Measurements from ENCODE around the gene ZNF592. TPM values are rescaled to one million over a fixed set of nuclear protein-coding genes. Genes with fewer than 3 reads are reported as not detected.

ZNF592 gene
- total and polyA plus RNA-seq, 2 donors: 5.9 to 9.7 TPM

DNA sequence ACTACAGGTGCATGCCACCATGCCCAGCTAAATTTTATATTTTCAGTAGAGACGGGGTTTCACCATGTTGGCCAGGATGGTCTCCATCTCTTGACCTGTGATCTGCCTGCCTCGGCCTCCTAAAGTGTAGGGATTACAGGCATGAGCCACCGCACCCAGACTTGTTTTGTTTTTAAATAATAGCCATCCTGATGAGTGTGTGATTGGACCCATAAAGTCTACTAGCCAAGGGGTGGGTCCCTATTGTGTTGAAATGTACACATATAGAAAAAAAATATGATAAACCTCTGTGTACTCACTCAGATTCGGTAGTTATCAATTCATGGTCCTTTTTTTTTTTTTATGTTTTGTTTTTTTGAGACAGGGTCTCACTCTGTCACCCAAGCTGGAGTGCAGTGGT, 17.3 kb downstream of the ZNF592 start:
- no peak overlapping the region for H3K27ac ChIP-seq (ENCODE audit: low read depth in 1 of 2, low read length in 1 of 2)
- WGBS: 97% methylated on average over 4 of the region's 4 CpGs
- no peak for DNase-seq (ENCODE audit: low read depth in 6 of 9, low spot score in 9 of 9)
- no peaks in the 10 kb centered on the region for H3K9me3 ChIP-seq (ENCODE audit: control insufficient read depth in 2 of 2, insufficient read depth in 1 of 2, low read length in 1 of 2)
- peaks cover 15 to 22% of the 10 kb centered on the region in 2 donors for H3K4me1 ChIP-seq (ENCODE audit: control insufficient read depth in 2 of 2, insufficient read depth in 2 of 2, low read length in 2 of 2)
- peaks cover 46 to 48% of the 10 kb centered on the region in 2 donors for H3K36me3 ChIP-seq (ENCODE audit: control insufficient read depth in 2 of 2, insufficient read depth in 2 of 2, low read length in 1 of 2)
- no peak overlapping the region for H3K4me3 ChIP-seq (ENCODE audit: low read length in 2 of 2)
- H3K27me3 ChIP-seq (ENCODE audit: control insufficient read depth in 2 of 2, insufficient read depth in 1 of 2, low read length in 1 of 2): no peaks in the 10 kb centered on the region

DNA sequence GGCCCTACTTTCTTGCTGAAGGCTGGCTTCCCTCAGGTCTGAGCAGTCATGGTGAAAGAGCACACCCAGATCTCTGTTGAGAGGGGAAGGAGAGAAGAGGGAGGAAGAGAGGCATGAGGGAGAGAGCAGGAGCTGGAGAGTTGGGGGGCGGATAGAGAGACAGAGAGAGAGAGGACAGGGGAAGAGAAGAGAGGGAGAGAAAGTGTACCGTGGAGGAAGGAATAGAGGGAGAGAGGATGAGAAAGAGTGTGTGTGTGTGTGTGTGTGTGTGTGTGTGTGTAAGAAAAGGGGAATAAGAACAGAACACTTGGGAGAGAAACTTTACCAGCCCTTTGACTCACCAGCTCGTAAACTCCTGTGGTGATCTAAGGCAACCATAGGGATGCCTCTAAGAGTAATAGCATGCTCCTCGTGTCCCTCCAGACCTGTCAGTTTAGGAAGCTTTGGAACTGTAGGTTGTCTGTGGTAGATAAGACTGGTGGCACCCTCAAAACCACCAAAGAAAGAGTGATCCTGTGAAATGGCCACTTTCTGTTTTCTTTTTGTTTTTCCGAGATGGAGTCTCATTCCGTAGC, 18.2 kb downstream of the ZNF592 start:
- 95% methylated on average over 6 of the region's 6 CpGs for WGBS
- no peak overlapping the region for H3K27ac ChIP-seq (ENCODE audit: low read depth in 1 of 2, low read length in 1 of 2)
- DNase-seq (ENCODE audit: low read depth in 6 of 9, low spot score in 9 of 9): no peak
- H3K27me3 ChIP-seq (ENCODE audit: control insufficient read depth in 2 of 2, insufficient read depth in 1 of 2, low read length in 1 of 2): no peaks in the 10 kb centered on the region
- no peaks in the 10 kb centered on the region for H3K9me3 ChIP-seq (ENCODE audit: control insufficient read depth in 2 of 2, insufficient read depth in 1 of 2, low read length in 1 of 2)
- peaks cover 54% of the 10 kb centered on the region in 2 donors for H3K36me3 ChIP-seq (ENCODE audit: control insufficient read depth in 2 of 2, insufficient read depth in 2 of 2, low read length in 1 of 2)
- peaks cover 6 to 13% of the 10 kb centered on the region in 2 donors for H3K4me1 ChIP-seq (ENCODE audit: control insufficient read depth in 2 of 2, insufficient read depth in 2 of 2, low read length in 2 of 2)
- no peak overlapping the region for H3K4me3 ChIP-seq (ENCODE audit: low read length in 2 of 2)

DNA sequence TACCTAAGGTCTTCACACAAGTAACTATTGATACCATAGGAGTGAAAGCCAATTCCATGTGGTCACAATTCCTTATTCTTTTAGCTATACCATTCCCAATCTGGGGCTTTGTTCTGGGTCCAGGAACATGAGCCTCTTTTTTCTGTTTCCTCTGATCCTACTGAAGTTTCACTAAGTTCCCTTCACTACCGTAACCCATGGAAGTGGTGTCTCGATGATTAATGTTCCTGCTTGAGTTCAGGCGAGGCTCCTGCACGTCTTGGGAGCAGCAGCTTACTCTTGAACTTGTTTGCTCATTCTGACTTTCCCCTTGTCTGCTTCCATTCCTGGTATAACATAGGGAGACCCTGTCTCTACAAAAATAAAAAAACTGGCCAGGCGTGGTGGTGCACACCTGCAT, 23.6 kb downstream of the ZNF592 start:
- Histone ChIP-seq H3K36me3 (ENCODE audit: control insufficient read depth in 2 of 2, insufficient read depth in 2 of 2, low read length in 1 of 2) (peaks cover 38 to 44% of the 10 kb centered on the region in 2 donors), H3K4me3 (ENCODE audit: low read length in 2 of 2) (no peak overlapping the region), H3K27me3 (ENCODE audit: control insufficient read depth in 2 of 2, insufficient read depth in 1 of 2, low read length in 1 of 2) (no peaks in the 10 kb centered on the region), H3K27ac (ENCODE audit: low read depth in 1 of 2, low read length in 1 of 2) (no peak overlapping the region), H3K9me3 (ENCODE audit: control insufficient read depth in 2 of 2, insufficient read depth in 1 of 2, low read length in 1 of 2) (no peaks in the 10 kb centered on the region), H3K4me1 (ENCODE audit: control insufficient read depth in 2 of 2, insufficient read depth in 2 of 2, low read length in 2 of 2) (no peaks in the 10 kb centered on the region)
- no peak for DNase-seq (ENCODE audit: low read depth in 6 of 9, low spot score in 9 of 9)
- 94% methylated on average over 5 of the region's 5 CpGs for WGBS

DNA sequence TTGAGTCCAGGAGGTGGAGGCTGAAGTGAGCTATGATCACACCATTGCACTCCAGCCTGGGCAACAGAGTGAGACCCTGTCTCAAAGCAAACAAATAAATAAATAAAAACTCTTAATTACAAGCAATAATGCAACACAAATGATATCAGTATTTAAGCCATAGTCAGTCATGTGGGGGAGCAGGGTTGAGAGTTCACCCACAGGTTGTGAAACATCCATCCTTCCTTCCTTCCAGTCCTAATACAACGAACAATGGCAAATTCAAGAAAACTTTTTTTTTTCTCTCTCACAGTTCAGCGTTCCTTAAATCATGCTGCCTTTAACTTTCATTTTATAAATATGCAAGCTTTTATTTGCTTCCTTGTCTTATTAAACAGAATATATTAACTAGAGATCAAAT, 24.1 kb downstream of the ZNF592 start:
- whole genome bisulfite sequencing: 80% methylated on average over 2 of the region's 2 CpGs
- H3K36me3 ChIP-seq (ENCODE audit: control insufficient read depth in 2 of 2, insufficient read depth in 2 of 2, low read length in 1 of 2): peaks cover 34 to 40% of the 10 kb centered on the region in 2 donors

DNA sequence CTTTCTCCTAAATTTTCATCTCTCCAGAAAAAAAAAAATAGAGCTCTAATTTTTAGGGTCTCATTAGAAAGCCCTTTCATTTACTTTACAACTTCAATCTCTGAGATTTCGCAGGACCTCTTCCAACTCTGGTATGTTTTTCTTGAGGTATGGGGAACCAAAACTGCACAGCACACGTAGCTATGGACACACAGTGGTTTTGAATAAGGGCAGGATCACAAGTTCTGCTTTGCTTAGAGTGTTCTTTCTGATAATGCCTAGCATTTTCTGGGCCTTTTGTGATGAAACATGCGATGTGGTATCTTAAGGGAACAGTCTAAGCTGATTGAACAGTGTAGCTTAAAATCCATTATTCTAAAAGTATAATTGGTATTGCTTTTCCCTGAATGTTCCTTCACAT, 25.3 kb downstream of the ZNF592 start:
- no peak for DNase-seq (ENCODE audit: low read depth in 6 of 9, low spot score in 9 of 9)
- 96% methylated on average over 3 of the region's 3 CpGs for WGBS
- Histone ChIP-seq H3K36me3 (ENCODE audit: control insufficient read depth in 2 of 2, insufficient read depth in 2 of 2, low read length in 1 of 2) (peaks cover 30 to 39% of the 10 kb centered on the region in 2 donors), H3K4me3 (ENCODE audit: low read length in 2 of 2) (no peak overlapping the region), H3K27ac (ENCODE audit: low read depth in 1 of 2, low read length in 1 of 2) (no peak overlapping the region), H3K9me3 (ENCODE audit: control insufficient read depth in 2 of 2, insufficient read depth in 1 of 2, low read length in 1 of 2) (no peaks in the 10 kb centered on the region), H3K4me1 (ENCODE audit: control insufficient read depth in 2 of 2, insufficient read depth in 2 of 2, low read length in 2 of 2) (no peaks in the 10 kb centered on the region), H3K27me3 (ENCODE audit: control insufficient read depth in 2 of 2, insufficient read depth in 1 of 2, low read length in 1 of 2) (no peaks in the 10 kb centered on the region)

More for the DNA sequence above, 24.1 kb downstream of the ZNF592 start:
- H3K27me3 ChIP-seq (ENCODE audit: control insufficient read depth in 2 of 2, insufficient read depth in 1 of 2, low read length in 1 of 2): no peaks in the 10 kb centered on the region
- no peak for DNase-seq (ENCODE audit: low read depth in 6 of 9, low spot score in 9 of 9)
- no peak overlapping the region for H3K4me3 ChIP-seq (ENCODE audit: low read length in 2 of 2)
- H3K27ac ChIP-seq (ENCODE audit: low read depth in 1 of 2, low read length in 1 of 2): no peak overlapping the region
- no peaks in the 10 kb centered on the region for H3K9me3 ChIP-seq (ENCODE audit: control insufficient read depth in 2 of 2, insufficient read depth in 1 of 2, low read length in 1 of 2)
- no peaks in the 10 kb centered on the region for H3K4me1 ChIP-seq (ENCODE audit: control insufficient read depth in 2 of 2, insufficient read depth in 2 of 2, low read length in 2 of 2)

DNA sequence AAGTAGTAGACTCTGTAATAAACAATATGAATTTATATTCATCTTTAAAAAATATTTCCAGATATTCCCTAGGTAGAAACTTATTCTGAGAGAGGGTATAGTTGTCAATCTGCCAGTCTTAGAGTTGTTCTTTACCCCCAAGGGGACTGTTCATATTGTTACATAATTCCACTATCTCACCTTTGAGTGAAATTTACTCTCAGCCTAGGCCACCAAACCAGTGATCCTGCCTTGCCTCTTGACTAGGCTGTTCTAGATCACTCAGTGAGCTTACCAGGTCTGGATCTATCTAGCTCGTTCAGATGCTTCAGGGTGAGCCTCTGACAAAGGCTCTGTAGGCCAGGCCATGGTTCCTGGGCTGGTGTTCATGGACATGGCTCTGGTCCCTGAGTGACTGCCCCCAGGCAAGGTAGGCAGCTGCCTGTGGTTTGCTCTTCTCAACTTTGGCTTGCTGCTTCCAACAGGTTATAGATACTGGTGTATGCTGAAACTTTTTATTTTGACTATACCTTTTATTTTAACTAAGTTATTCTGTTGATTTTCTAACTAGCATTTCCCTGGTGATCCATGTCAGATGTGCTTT, 27.6 kb downstream of the ZNF592 start:
- 96% methylated on average over 1 of the region's 1 CpG for WGBS
- Histone ChIP-seq H3K4me3 (ENCODE audit: low read length in 2 of 2) (no peak overlapping the region), H3K9me3 (ENCODE audit: control insufficient read depth in 2 of 2, insufficient read depth in 1 of 2, low read length in 1 of 2) (no peaks in the 10 kb centered on the region), H3K27ac (ENCODE audit: low read depth in 1 of 2, low read length in 1 of 2) (no peak overlapping the region), H3K4me1 (ENCODE audit: control insufficient read depth in 2 of 2, insufficient read depth in 2 of 2, low read length in 2 of 2) (no peaks in the 10 kb centered on the region), H3K27me3 (ENCODE audit: control insufficient read depth in 2 of 2, insufficient read depth in 1 of 2, low read length in 1 of 2) (no peaks in the 10 kb centered on the region), H3K36me3 (ENCODE audit: control insufficient read depth in 2 of 2, insufficient read depth in 2 of 2, low read length in 1 of 2) (peaks cover 21 to 22% of the 10 kb centered on the region in 2 donors)
- DNase-seq (ENCODE audit: low read depth in 6 of 9, low spot score in 9 of 9): no peak

DNA sequence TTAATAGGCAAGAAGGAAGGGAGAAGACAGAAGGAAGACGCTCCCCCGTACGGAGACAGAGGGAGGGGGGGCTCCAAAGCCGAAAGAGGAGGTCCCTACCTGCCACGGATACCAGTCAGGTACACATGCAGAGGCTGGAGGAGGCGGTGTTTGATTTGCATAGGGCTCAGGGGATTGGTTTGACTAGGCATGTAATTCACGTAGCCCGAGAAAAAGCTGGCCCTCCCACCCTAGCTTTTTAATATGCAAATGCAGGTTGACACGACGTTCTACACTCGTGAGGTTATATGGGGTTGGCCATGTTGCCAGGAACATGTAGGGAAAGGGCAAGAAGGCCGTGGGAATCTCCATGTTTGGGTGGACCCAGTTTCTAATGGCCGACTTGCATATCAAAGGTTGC, 29.8 kb downstream of the ZNF592 start:
- 96% methylated on average over 13 of the region's 13 CpGs for WGBS
- H3K27ac ChIP-seq (ENCODE audit: low read depth in 1 of 2, low read length in 1 of 2): no peak overlapping the region
- H3K36me3 ChIP-seq (ENCODE audit: control insufficient read depth in 2 of 2, insufficient read depth in 2 of 2, low read length in 1 of 2): peaks cover 24 to 29% of the 10 kb centered on the region in 2 donors
- no peaks in the 10 kb centered on the region for H3K4me1 ChIP-seq (ENCODE audit: control insufficient read depth in 2 of 2, insufficient read depth in 2 of 2, low read length in 2 of 2)
- H3K4me3 ChIP-seq (ENCODE audit: low read length in 2 of 2): no peak overlapping the region
- no peaks in the 10 kb centered on the region for H3K9me3 ChIP-seq (ENCODE audit: control insufficient read depth in 2 of 2, insufficient read depth in 1 of 2, low read length in 1 of 2)
- DNase-seq (ENCODE audit: low read depth in 6 of 9, low spot score in 9 of 9): no peak
- H3K27me3 ChIP-seq (ENCODE audit: control insufficient read depth in 2 of 2, insufficient read depth in 1 of 2, low read length in 1 of 2): no peaks in the 10 kb centered on the region

DNA sequence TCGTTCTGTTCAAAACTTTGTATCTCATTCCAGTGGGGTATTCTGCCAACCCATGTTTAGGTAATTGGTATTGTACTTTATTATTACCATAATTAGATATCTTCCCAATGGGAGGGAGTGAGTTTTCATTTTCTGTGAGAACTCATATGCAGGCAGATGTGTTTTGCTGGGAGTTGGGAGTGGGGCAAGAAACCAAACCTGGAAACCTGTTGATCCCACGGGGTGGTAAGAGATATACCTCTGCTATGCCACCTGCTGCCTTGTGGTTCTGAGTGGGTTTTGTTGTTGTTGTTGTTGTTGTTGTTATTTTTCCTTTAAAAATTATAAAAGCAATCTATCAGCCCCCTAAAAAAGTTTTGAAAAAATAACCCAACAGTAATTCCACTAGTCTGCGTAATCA, 32.1 kb downstream of the ZNF592 start:
- WGBS: 97% methylated on average over 3 of the region's 3 CpGs
- H3K27me3 ChIP-seq (ENCODE audit: control insufficient read depth in 2 of 2, insufficient read depth in 1 of 2, low read length in 1 of 2): no peaks in the 10 kb centered on the region
- H3K4me1 ChIP-seq (ENCODE audit: control insufficient read depth in 2 of 2, insufficient read depth in 2 of 2, low read length in 2 of 2): no peaks in the 10 kb centered on the region
- no peak overlapping the region for H3K4me3 ChIP-seq (ENCODE audit: low read length in 2 of 2)
- no peak overlapping the region for H3K27ac ChIP-seq (ENCODE audit: low read depth in 1 of 2, low read length in 1 of 2)
- no peak for DNase-seq (ENCODE audit: low read depth in 6 of 9, low spot score in 9 of 9)
- H3K36me3 ChIP-seq (ENCODE audit: control insufficient read depth in 2 of 2, insufficient read depth in 2 of 2, low read length in 1 of 2): peaks cover 37 to 52% of the 10 kb centered on the region in 2 donors
- H3K9me3 ChIP-seq (ENCODE audit: control insufficient read depth in 2 of 2, insufficient read depth in 1 of 2, low read length in 1 of 2): no peaks in the 10 kb centered on the region

DNA sequence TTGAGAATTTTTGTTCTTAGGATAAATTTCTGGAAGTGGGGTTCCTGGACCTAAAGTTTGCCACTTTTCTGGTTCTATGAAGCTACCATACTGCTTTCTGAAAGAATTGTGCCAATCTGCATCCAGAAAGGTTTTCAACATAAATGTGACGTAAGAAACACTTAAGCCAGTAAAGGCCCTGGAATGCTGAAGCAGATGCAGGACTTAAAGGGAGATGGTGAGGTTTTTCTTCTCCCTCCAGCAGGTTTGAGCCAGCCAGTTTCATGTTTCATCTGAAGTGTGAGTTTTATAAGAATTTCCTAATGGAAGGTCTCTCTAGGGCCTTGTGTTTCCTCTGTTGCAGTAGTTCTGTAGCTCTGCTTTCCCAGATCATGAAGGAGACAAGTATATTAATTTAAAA, 33.1 kb downstream of the ZNF592 start:
- no peak for DNase-seq (ENCODE audit: low read depth in 6 of 9, low spot score in 9 of 9)
- Histone ChIP-seq H3K9me3 (ENCODE audit: control insufficient read depth in 2 of 2, insufficient read depth in 1 of 2, low read length in 1 of 2) (no peaks in the 10 kb centered on the region), H3K4me1 (ENCODE audit: control insufficient read depth in 2 of 2, insufficient read depth in 2 of 2, low read length in 2 of 2) (no peaks in the 10 kb centered on the region), H3K4me3 (ENCODE audit: low read length in 2 of 2) (no peak overlapping the region), H3K27me3 (ENCODE audit: control insufficient read depth in 2 of 2, insufficient read depth in 1 of 2, low read length in 1 of 2) (no peaks in the 10 kb centered on the region), H3K36me3 (ENCODE audit: control insufficient read depth in 2 of 2, insufficient read depth in 2 of 2, low read length in 1 of 2) (peaks cover 37 to 54% of the 10 kb centered on the region in 2 donors), H3K27ac (ENCODE audit: low read depth in 1 of 2, low read length in 1 of 2) (no peak overlapping the region)
- 100% methylated on average over 1 of the region's 1 CpG for WGBS

Measured in thymus (tissue), 11 donors.